Measurements from ENCODE around the gene SBNO2. TPM values are rescaled to one million over a fixed set of nuclear protein-coding genes. Genes with fewer than 3 reads are reported as not detected.

The SBNO2 gene
- total and polyA plus RNA-seq, 9 of the 15 experiments (the other 6 are each of a cell fraction or from before 2014, with no cell fraction given), result 0.01 to 46.2 (median 6.7) TPM

DNA sequence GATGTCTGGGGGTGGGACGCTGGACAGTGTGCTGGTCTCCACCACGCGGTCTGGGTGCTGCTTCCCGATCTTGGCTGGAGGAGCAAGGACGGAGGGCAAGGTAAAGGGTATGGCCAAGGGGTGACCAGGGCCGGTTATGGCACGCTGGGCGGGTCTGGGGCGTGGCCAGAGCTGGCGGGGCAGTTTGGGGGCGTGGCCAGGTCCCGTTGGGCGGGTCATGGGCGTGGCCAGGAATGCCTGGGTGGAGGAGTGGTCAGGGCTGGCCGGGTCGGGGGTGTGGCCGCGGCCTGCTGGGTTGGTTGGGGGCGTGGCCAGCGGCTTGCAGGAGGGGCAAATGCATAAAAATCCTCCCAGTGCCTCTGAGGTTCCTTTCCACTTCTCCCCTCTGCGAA is 51.1 kb downstream of the SBNO2 start (continued):
- TF ChIP-seq, protein P1, sequence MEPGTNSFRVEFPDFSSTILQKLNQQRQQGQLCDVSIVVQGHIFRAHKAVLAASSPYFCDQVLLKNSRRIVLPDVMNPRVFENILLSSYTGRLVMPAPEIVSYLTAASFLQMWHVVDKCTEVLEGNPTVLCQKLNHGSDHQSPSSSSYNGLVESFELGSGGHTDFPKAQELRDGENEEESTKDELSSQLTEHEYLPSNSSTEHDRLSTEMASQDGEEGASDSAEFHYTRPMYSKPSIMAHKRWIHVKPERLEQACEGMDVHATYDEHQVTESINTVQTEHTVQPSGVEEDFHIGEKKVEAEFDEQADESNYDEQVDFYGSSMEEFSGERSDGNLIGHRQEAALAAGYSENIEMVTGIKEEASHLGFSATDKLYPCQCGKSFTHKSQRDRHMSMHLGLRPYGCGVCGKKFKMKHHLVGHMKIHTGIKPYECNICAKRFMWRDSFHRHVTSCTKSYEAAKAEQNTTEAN (CRISPR knock-in tag; IDR thresholded peaks at IDR 0.05), result no peak
- TF ChIP-seq, protein P2, sequence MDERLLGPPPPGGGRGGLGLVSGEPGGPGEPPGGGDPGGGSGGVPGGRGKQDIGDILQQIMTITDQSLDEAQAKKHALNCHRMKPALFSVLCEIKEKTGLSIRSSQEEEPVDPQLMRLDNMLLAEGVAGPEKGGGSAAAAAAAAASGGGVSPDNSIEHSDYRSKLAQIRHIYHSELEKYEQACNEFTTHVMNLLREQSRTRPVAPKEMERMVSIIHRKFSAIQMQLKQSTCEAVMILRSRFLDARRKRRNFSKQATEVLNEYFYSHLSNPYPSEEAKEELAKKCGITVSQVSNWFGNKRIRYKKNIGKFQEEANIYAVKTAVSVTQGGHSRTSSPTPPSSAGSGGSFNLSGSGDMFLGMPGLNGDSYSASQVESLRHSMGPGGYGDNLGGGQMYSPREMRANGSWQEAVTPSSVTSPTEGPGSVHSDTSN (CRISPR knock-in tag; IDR thresholded peaks at IDR 0.05; ENCODE audit: low read depth), result no peak
- TF ChIP-seq, protein P2 (tag; conservative IDR thresholded peaks at IDR 0.05; ENCODE audit: low read depth), result no peak
- TF ChIP-seq SMAD1 (IDR thresholded peaks at IDR 0.05; ENCODE audit: low read depth, low read length, partially characterized antibody) (no peak), MTA1 (IDR thresholded peaks at IDR 0.05; ENCODE audit: borderline replicate concordance) (no peak), TRIM24 (IDR thresholded peaks at IDR 0.05) (no peak), LARP7 (IDR thresholded peaks at IDR 0.05) (no peak), NFATC3 (IDR thresholded peaks at IDR 0.05) (no peak), ZBTB7A (IDR thresholded peaks at IDR 0.05; ENCODE audit: borderline replicate concordance, control insufficient read depth, low read depth, low read length) (peak; percentile 8; the same call in 1 of the 2 replicates), L3MBTL2 (IDR thresholded peaks at IDR 0.05) (no peak), TAF9B (IDR thresholded peaks at IDR 0.05; ENCODE audit: partially characterized antibody) (no peak), CHD2 (IDR thresholded peaks at IDR 0.05; ENCODE audit: low read depth, low read length) (peak; percentile 64), ZBTB1 (CRISPR knock-in tag; IDR thresholded peaks at IDR 0.05; ENCODE audit: borderline replicate concordance, low read depth) (no peak), ZBTB17 (CRISPR knock-in tag; IDR thresholded peaks at IDR 0.05) (no peak), RFX1 (IDR thresholded peaks at IDR 0.05) (no peak), THAP12 (CRISPR knock-in tag; IDR thresholded peaks at IDR 0.05) (no peak), THRAP3 (IDR thresholded peaks at IDR 0.05; ENCODE audit: borderline replicate concordance) (no peak), CSDE1 (IDR thresholded peaks at IDR 0.05) (no peak)
- TF ChIP-seq, protein P3, sequence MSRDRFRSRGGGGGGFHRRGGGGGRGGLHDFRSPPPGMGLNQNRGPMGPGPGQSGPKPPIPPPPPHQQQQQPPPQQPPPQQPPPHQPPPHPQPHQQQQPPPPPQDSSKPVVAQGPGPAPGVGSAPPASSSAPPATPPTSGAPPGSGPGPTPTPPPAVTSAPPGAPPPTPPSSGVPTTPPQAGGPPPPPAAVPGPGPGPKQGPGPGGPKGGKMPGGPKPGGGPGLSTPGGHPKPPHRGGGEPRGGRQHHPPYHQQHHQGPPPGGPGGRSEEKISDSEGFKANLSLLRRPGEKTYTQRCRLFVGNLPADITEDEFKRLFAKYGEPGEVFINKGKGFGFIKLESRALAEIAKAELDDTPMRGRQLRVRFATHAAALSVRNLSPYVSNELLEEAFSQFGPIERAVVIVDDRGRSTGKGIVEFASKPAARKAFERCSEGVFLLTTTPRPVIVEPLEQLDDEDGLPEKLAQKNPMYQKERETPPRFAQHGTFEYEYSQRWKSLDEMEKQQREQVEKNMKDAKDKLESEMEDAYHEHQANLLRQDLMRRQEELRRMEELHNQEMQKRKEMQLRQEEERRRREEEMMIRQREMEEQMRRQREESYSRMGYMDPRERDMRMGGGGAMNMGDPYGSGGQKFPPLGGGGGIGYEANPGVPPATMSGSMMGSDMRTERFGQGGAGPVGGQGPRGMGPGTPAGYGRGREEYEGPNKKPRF (IDR thresholded peaks at IDR 0.05; ENCODE audit: low read depth, low read length), result no peak
- TF ChIP-seq, protein P4, sequence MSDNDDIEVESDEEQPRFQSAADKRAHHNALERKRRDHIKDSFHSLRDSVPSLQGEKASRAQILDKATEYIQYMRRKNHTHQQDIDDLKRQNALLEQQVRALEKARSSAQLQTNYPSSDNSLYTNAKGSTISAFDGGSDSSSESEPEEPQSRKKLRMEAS (CRISPR knock-in tag; IDR thresholded peaks at IDR 0.05), result peak; percentile 14; the same call in 1 of the 2 replicates
- TF ChIP-seq, protein P5, sequence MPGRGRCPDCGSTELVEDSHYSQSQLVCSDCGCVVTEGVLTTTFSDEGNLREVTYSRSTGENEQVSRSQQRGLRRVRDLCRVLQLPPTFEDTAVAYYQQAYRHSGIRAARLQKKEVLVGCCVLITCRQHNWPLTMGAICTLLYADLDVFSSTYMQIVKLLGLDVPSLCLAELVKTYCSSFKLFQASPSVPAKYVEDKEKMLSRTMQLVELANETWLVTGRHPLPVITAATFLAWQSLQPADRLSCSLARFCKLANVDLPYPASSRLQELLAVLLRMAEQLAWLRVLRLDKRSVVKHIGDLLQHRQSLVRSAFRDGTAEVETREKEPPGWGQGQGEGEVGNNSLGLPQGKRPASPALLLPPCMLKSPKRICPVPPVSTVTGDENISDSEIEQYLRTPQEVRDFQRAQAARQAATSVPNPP (IDR thresholded peaks at IDR 0.05; ENCODE audit: borderline replicate concordance, insufficient read depth, insufficient read length), result no peak
